ENCODE measurements around the gene SUPT5H. TPM values are rescaled to one million over a fixed set of nuclear protein-coding genes. Genes with fewer than 3 reads are reported as not detected.
A peak's percentile ranks its signal among the peaks of the same experiment; 100 is the strongest.

The SUPT5H gene
- total and polyA plus RNA-seq, 2 of the 4 experiments (the other 2 are of a cell fraction): 75.3 to 116 TPM

DNA sequence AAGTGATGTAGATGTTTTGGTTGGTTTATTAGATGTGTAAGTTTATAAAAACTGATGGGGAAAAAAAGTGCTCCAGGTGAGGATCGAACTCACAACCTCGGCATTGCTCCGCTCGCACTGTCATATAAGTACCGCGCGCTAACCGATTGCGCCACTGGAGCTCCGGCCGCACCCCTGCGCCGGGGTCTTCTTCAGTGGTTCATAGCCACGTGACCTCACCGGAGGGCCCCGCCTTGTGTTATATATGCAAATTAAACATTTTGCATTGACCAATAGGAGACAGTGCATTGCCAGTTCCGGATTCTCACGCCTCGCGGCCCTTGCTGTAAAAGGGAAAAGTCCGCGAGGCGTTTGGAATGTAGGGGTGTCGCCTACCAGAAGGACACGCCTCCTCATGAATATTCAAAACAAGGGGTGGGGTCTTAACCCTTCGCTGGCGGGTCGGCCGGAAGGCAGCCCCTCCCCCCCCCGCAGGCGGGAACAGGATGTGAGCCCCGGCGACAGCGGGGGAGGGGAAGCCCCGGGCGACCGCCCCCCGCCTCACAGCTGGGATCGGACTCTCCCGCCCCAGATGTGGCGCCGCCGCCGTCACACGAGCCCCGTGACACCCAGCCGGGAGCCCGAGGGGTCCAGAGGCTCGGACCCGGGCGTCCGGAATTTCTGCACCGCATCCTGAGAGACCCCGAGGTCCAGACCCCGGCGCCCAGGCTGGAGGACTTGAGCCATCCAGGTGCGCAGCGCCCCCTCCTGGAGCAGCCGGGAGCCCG is 33.1 kb upstream of the SUPT5H start, which contains the start of gene PLEKHG2:
TSS of gene PLEKHG2 (plus strand) at position 570 of the 767 bp plus-strand sequence. CDS start 1,418 bp downstream, outside the sequence.
- Histone ChIP-seq H3K23ac (ENCODE audit: low read depth, low read length) (peak within 1 kb of the TSS; percentile 95), H3K9me3 (ENCODE audit: control insufficient read depth, insufficient read depth, low read length) (no peaks in the 10 kb centered on the region), H3K79me1 (ENCODE audit: low read depth in 1 of 2, low read length in 2 of 2) (peaks cover 10 to 54% of the 10 kb centered on the region in 2 experiments; a peak in 3 of 4 replicates), H3K36me3 (ENCODE audit: control insufficient read depth, insufficient read depth, low read length) (peaks cover 33% of the 10 kb centered on the region), H3K18ac (ENCODE audit: low read depth, low read length) (peak within 1 kb of the TSS; percentile 50), H4K8ac (ENCODE audit: low read depth in 2 of 2, low read length in 2 of 2) (peak within 1 kb of the TSS; percentile 85 to 94), H2AFZ (replicated peaks; ENCODE audit: low read length, poor library complexity) (peak within 1 kb of the TSS; percentile 92), H3K56ac (ENCODE audit: extremely low read depth, insufficient read depth, low read length) (peak within 1 kb of the TSS; percentile 99), H3K4me3 (ENCODE audit: insufficient read depth, low read depth, low read length) (peak within 1 kb of the TSS; percentile 90), H2BK120ac (ENCODE audit: low read depth, low read length) (peak within 1 kb of the TSS; percentile 90), H3K4me1 (ENCODE audit: control insufficient read depth, insufficient read depth, low read length) (peaks cover 26% of the 10 kb centered on the region), H2AK9ac (replicated peaks; ENCODE audit: low read depth, low read length, poor library complexity) (peak within 1 kb of the TSS; percentile 100), H4K5ac (ENCODE audit: low read depth, low read length) (peak within 1 kb of the TSS; percentile 87), H3K27me3 (ENCODE audit: control insufficient read depth, insufficient read depth, low read length) (no peaks in the 10 kb centered on the region), H4K91ac (ENCODE audit: insufficient read depth, low read depth, low read length) (peak within 1 kb of the TSS; percentile 98), H3K4ac (ENCODE audit: low read depth, low read length) (peak within 1 kb of the TSS; percentile 98), H2BK15ac (ENCODE audit: low read depth, low read length) (peak within 1 kb of the TSS; percentile 74; the same call in 2 of the 3 replicates), H3K27ac (ENCODE audit: insufficient read depth, low read length) (peak within 1 kb of the TSS; percentile 98), H2AK5ac (ENCODE audit: low read depth, low read length) (peak within 1 kb of the TSS; percentile 98), H2BK20ac (ENCODE audit: low read depth, low read length) (peak within 1 kb of the TSS; percentile 29), H3K14ac (replicated peaks; ENCODE audit: low read depth, low read length) (peak within 1 kb of the TSS; percentile 100), H2BK5ac (ENCODE audit: low read depth, low read length, poor library complexity, severe bottlenecking) (peak within 1 kb of the TSS; percentile 88), H4K20me1 (ENCODE audit: insufficient read depth, low read length) (peaks cover 52% of the 10 kb centered on the region), H3K9me1 (ENCODE audit: insufficient read depth, low read length) (peaks cover 9% of the 10 kb centered on the region; the same call in 1 of the 2 replicates), H3K9ac (ENCODE audit: low read depth, low read length) (peak within 1 kb of the TSS; percentile 99), H3K4me2 (ENCODE audit: low read depth, low read length) (peak within 1 kb of the TSS; percentile 71)
- peak; percentile 55 for ATAC-seq (ENCODE audit: low read depth)
- 0% methylated on average over 16 of the region's 60 CpGs; no CpG with 5 or more reads in 1 of the 2 experiments for WGBS, 2 experiments (ENCODE audit: extremely low coverage in 2 of 2, insufficient read length in 1 of 2)
- dilution Hi-C loops (cut with HindIII; ENCODE audit: low sequenced_read_pairs, unreplicated experiment): no loop called here
- POLR2A ChIA-PET (ENCODE audit: unreplicated experiment): interaction anchor here (1.0 to 1.5 kb wide), 2 partner anchors 9 to 16 kb away, joined by 3 to 6 read pairs; no protein-coding TSS in a partner anchor
- intact Hi-C loops (cut with micrococcal nuclease): loop anchor here (1.0 to 2.0 kb wide), 5 partner anchors 9 to 289 kb away; partner anchors contain the start of gene SAMD4B
- CTCF ChIA-PET: interaction anchor here (0.8 to 2.3 kb wide), 5 partner anchors 11 to 24 kb away, joined by 3 to 28 read pairs (median 5); partner anchors contain the start of genes MED29 and RPS16
- in situ Hi-C loops (cut with MboI; ENCODE audit: low sequenced_read_pairs): no loop called here
- BruUV-seq (replicated peaks): no TSS peak
- DNase-seq: peak; percentile 100
- TF ChIP-seq MAZ (IDR thresholded peaks at IDR 0.05; ENCODE audit: borderline replicate concordance, low read depth, low read length): peak; percentile 83
- peak; percentile 94 for TF ChIP-seq CEBPB (IDR thresholded peaks at IDR 0.05; ENCODE audit: low read depth, low read length)
- peak; percentile 91 for TF ChIP-seq USF2 (IDR thresholded peaks at IDR 0.05; ENCODE audit: low read depth, low read length)
- TF ChIP-seq RCOR1 (IDR thresholded peaks at IDR 0.05; ENCODE audit: insufficient replicate concordance, low read length): no peak
- peak; percentile 95 for TF ChIP-seq BHLHE40 (IDR thresholded peaks at IDR 0.05; ENCODE audit: low read depth, low read length)
- TF ChIP-seq CTCF (conservative IDR thresholded peaks at IDR 0.05; ENCODE audit: low read depth, low read length): peak; percentile 75
- TF ChIP-seq ELK1 (IDR thresholded peaks at IDR 0.05; ENCODE audit: borderline replicate concordance, low read depth, low read length): peak; percentile 18; the same call in 1 of the 2 replicates
- peak; percentile 22; the same call in 1 of the 2 replicates for TF ChIP-seq MXI1 (IDR thresholded peaks at IDR 0.05; ENCODE audit: borderline replicate concordance, low read depth, low read length)
- TF ChIP-seq SMC3 (IDR thresholded peaks at IDR 0.05; ENCODE audit: low read depth, low read length): peak; percentile 44
- peak; percentile 77 for TF ChIP-seq POLR2A (IDR thresholded peaks at IDR 0.05; ENCODE audit: low read depth, low read length)
- TF ChIP-seq RAD21 (IDR thresholded peaks at IDR 0.05; ENCODE audit: low read length): peak; percentile 54
- 0 out of 2 replicates have a peak, but pooled peaks have one; percentile 31 for TF ChIP-seq CHD1 (IDR thresholded peaks at IDR 0.05; ENCODE audit: low read depth, low read length)
- TF ChIP-seq NFE2L2 (IDR thresholded peaks at IDR 0.05; ENCODE audit: low read depth, low read length): no peak
